HG03175 (cell line): ENCODE measurements around the gene DDX18.

Experiments
- ATAC-seq: cut with Tn5 transposase; IDR thresholded peaks from one replicate; pipeline ENCODE4 v1.9.1; 2021; ENCODE audit warnings: mild to moderate bottlenecking, moderate library complexity; ENCODE audit not compliant: unreplicated experiment

DDX18 gene

GRCh38 chr2:117833911-117834310 lies 19.4 kb downstream of the DDX18 start:
- no peak for ATAC-seq

- no peak for ATAC-seq
These were observed 20.5 kb downstream of the DDX18 start for GRCh38 chr2:117834992-117835391.

GRCh38 chr2:117835990-117836760 lies 21.7 kb downstream of the DDX18 start:
- peak; percentile 92 for ATAC-seq

- ATAC-seq, result no peak
These were observed 30.8 kb downstream of the DDX18 start for GRCh38 chr2:117845304-117845703.

- no peak for ATAC-seq
These were observed 35.5 kb downstream of the DDX18 start for GRCh38 chr2:117850015-117850414.

DNA sequence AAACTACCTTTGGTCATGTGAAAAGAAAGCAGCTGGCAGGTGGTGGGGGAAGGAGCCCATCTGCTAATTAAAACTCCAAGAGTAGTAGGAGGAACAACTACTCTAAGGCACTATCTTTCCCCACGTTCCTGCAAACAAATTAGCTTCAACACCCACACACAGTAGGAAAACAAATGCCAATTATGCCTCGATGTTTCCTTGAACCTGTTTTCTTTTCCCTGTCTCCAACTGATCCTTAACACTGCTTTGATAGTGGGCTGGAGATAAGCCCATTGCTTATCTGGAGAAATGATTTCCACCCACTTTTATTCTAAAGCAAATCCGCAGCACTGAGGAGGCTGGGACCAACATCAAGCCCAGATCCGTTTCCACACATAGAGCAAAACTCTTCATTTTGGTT lies 36.0 kb downstream of the DDX18 start:
- ATAC-seq, result no peak

DNA sequence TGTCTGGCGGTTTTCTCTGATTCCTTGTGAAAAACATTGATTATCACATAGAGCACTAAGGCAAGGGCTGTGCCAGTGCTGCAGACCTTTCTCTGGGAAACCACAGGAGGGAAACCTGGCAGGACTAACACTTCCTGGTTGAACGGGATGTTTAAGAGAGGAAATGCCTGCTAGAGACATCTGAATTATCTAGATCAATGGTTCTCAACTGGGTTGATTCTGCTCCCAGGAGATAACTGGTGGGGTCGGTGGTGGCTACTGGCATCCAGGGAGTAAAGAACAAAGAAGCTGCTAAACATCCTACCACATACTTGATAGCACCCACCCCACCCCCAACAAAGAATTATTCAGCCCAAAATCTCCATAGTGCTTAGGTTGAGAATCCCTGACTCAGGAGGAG lies 37.5 kb downstream of the DDX18 start:
- no peak for ATAC-seq

- no peak for ATAC-seq
These were observed 38.8 kb downstream of the DDX18 start for GRCh38 chr2:117853316-117853715.

DNA sequence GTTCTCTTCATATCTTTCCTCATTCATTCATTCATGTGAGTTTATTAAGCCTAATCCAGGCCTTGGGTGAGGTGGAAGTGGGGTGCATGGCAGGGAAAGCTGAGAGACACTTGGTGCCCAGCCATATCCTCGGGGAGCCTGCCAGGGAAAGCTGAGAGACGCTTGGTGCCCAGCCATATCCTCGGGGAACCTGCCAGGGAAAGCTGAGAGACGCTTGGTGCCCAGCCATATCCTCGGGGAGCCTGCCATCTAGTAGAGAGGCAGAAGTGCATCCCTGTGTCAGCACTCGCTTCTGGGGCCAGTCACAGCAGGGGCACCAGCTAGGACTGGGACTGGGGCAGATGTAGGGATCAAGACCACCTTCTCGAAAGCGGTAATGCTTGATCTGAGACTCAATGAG lies 39.4 kb downstream of the DDX18 start:
- ATAC-seq, result no peak

- no peak for ATAC-seq
These were observed 40.1 kb downstream of the DDX18 start for GRCh38 chr2:117854610-117855009.

DNA sequence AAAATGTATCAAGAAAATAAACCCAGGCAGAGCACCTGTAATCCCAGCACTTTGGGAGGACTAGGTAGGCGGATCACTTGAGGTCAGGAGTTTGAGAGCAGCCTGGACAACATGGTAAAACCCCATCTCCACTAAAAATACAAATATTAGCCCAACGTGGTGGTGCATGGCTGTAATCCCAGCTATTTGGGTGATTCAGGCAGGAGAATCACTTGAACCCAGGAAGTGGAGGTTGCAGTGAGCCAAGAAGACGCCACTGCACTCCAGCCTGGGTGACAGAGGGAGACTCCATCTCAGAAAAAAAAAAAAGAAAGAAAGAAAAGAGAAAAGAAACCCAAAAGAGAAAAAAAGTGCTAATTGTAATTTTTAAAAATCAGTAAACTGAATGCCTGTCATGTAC lies 41.4 kb downstream of the DDX18 start:
- ATAC-seq, result no peak

DNA sequence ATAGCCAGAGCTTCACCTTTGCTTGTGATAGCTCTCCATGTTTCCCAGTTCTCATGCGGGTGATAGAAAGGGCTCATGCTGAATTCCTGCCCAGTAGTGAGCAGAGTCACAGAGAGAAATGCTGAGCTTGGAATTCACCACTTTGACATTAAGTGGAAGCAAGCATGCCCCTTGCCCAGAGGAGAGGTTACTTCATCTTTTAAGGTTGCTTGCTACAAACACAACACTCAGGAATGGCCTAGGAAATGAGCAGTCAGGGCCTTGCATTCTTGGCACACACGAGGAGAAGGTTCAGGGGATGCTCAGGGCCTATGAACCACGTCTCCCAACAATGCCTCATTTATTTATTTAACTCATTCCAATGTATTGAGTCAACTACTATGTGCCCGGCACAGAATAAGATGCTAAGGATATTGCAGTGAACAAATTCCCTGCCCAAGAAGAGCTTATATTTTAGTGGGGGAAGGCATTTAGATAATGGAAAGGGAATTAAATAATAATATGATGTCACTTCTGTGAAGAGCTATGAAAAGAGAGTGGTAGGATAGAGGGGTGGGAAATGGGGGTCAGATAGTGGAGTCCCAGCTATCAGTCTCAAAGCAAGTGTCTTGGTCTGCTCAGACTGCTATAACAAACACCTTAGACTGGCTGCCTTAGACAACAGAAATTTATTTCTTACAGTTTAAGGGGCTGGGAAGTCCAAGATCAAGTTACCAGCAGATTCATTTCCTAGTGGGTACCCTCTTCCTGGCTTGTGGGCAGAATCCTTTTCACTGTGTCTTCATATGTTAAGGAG lies 42.1 kb downstream of the DDX18 start:
- no peak for ATAC-seq

GRCh38 chr2:117858336-117858735 lies 43.8 kb downstream of the DDX18 start:
- no peak for ATAC-seq

DNA sequence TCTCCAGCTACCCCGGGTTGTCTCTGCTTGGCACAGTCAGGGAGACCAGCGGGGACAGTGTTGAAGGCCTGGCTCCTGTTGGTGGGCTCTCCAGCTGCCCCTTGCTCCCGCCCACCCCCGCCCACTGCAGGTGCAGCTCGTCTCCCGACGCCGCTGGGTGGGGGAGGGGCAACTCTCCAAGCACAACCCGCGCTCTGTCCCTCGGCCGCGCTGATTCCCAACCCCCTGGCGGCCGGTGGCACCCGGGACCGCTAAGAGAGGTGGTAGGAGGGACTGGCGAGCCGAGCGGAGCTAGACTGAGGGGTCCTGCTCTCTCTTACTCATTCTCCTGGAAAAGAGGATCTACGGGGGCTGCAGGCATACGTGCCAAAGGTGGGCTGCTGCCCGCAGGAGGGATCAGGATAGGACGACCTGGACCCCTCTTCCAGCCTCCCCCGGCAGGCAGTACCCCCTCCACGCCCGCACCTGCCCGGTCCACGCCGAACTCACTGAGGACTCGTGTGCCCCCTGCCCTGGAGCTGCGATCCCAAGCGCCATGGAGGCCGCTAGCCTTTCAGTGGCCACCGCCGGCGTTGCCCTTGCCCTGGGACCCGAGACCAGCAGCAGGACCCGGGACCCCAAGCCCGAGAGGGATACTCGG lies 44.5 kb downstream of the DDX18 start:
- ATAC-seq, result no peak

- no peak for ATAC-seq
These were observed 45.0 kb downstream of the DDX18 start for GRCh38 chr2:117859532-117859911.

GRCh38 chr2:117859924-117860647 lies 45.6 kb downstream of the DDX18 start:
- no peak for ATAC-seq

GRCh38 chr2:117862459-117862858 lies 48.0 kb downstream of the DDX18 start:
- ATAC-seq, result no peak

DNA sequence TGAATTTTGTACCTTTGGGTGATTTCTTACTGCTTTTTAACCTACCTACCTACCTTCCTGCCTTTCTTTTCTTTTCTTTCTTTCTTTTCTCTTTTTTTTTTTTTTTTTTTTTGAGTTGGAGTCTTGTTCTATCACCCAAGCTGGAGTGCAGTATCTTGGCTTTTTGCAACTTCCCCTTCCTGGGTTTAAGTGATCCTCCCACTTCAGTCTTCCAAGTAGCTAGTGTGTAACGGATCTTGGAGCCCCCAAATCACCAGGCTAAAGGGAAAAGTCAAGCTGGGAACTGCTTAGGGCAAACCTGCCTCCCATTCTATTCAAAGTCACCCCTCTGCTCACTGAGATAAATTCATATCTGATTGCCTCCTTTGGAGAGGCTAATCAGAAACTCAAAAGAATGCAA lies 61.3 kb downstream of the DDX18 start:
- ATAC-seq, result no peak

DNA sequence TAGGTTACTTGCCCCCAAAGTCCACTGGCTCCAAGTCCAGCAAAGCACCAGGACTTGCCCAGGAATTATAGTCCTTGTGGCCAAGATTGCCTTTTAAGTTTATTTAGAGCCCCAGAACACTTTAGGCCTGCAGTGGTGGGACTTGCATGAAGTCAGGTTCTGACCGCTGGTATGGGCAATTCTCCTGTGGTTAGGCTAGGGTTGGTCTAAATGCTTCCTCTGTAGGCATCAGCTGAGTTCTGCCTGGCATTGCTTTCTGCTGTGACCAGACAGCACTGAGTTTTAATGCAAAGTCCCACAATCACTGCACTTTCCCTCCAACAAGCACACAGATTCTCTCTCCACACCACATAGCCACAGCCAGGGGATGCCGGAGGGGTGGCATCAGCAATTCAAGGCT lies 64.5 kb downstream of the DDX18 start:
- ATAC-seq, result no peak
